Measurements from ENCODE around the gene MYO1C. TPM values are rescaled to one million over a fixed set of nuclear protein-coding genes. Genes with fewer than 3 reads are reported as not detected.
"Not testable (repeated sequence)": the region's sequence is repeated elsewhere in the genome, so short reads cannot be mapped to it uniquely, and the experiment has no call there.

The MYO1C gene
- total RNA-seq, 4 donors from 2014 or later, result 89.1 to 276 (median 116) TPM

DNA sequence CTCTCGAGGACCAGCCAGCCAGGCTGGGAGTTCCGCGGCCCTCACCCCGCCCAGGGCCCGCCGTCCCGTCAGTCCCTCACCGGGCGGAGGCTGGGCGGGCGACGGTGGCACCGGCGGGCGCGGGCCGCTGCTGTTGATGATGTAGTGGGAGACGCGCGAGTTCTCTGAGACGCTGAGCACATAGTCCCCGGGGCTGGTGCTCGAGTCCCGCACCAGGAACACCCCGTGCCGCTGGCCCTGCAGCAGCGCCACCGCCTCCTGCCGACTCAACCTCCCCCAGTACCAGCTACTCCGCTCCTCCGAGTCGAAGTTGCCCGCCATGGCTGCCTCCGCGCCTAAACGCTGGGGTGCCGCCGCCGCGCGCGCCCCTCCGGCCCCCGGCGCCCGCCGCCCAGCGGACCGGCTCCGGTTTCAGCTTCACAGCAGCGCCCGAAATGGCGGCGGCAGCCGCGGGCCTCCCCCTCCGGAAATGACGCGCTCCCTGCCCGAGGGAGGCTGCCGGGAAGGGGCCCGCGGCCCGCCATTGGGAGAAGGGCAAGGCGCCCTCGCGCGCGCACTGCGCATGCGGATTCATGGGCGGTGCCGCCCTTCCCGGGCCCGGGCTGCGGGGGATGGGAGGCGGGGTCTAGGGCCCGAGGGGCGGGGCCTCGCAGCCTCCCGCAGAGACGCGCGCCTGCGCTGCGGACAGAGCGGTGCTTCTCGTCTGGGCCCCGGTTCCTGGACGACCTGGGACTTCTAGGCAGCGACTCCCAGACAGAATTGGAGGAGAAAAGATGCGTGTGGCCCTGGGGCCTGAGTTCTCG, 36.5 kb downstream of the MYO1C start, which contains the start of gene CRK:
TSS of gene CRK (minus strand) at position 436 of the 803 bp plus-strand sequence. CDS start at position 321, 115 bp downstream.
- peak within 1 kb of the TSS; percentile 94 to 95 for H3K27ac ChIP-seq
- no peaks in the 10 kb centered on the region for H3K36me3 ChIP-seq
- peak within 1 kb of the TSS; percentile 81 to 96 for H3K4me3 ChIP-seq
- TF ChIP-seq POLR2A (IDR thresholded peaks at IDR 0.05), result peak; percentile 89 to 98
- TF ChIP-seq, protein P1, sequence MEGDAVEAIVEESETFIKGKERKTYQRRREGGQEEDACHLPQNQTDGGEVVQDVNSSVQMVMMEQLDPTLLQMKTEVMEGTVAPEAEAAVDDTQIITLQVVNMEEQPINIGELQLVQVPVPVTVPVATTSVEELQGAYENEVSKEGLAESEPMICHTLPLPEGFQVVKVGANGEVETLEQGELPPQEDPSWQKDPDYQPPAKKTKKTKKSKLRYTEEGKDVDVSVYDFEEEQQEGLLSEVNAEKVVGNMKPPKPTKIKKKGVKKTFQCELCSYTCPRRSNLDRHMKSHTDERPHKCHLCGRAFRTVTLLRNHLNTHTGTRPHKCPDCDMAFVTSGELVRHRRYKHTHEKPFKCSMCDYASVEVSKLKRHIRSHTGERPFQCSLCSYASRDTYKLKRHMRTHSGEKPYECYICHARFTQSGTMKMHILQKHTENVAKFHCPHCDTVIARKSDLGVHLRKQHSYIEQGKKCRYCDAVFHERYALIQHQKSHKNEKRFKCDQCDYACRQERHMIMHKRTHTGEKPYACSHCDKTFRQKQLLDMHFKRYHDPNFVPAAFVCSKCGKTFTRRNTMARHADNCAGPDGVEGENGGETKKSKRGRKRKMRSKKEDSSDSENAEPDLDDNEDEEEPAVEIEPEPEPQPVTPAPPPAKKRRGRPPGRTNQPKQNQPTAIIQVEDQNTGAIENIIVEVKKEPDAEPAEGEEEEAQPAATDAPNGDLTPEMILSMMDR (IDR thresholded peaks at IDR 0.05), result peak in 3 of 4 experiments; percentile 18 to 35 (median 28)
- no peaks in the 10 kb centered on the region for H3K9me3 ChIP-seq
- peaks cover 5 to 9% of the 10 kb centered on the region in 2 donors for H3K4me1 ChIP-seq
- peak; percentile 94 to 97 for DNase-seq
- intact Hi-C loops (cut with DNase I; ENCODE audit: low total_unique reads), result no loop called here
- H3K27me3 ChIP-seq, result no peaks in the 10 kb centered on the region

DNA sequence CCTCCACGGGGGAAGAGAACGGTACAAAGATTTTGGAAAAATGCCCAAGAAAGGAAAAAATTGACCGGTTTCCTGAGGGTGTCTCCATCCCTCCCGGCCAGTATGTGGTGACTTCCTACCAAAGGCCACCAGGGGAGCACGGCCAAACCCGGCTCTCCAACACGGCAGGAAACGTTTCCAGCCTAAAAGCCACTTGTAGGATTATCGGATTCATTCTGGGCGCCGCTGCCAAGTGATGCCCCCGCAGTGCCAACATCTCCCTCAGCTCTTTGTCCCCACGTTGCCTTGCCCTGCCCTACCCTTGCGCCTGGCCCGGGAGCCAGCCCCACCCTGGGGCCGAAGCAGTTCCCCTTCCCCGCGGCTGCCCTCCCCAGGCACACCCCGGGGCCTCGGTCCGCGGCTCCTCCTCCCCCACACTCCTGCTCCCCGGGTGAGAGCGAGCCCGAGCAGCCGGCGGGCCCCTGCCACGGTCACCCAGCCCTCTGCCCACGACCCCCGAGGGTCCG, 37.1 kb downstream of the MYO1C start:
- Histone ChIP-seq H3K27me3 (no peaks in the 10 kb centered on the region), H3K36me3 (no peaks in the 10 kb centered on the region), H3K27ac (peak overlapping the region; percentile 94 to 95), H3K4me1 (peaks cover 5 to 9% of the 10 kb centered on the region in 2 donors), H3K4me3 (peak overlapping the region; percentile 81 to 96), H3K9me3 (no peaks in the 10 kb centered on the region)
- intact Hi-C loops (cut with DNase I; ENCODE audit: low total_unique reads), result no loop called here
- TF ChIP-seq POLR2A (IDR thresholded peaks at IDR 0.05), result no peak
- TF ChIP-seq, protein P1 (IDR thresholded peaks at IDR 0.05), result peak; percentile 33 to 56 (median 46)
- peak; percentile 57 to 66 for DNase-seq

DNA sequence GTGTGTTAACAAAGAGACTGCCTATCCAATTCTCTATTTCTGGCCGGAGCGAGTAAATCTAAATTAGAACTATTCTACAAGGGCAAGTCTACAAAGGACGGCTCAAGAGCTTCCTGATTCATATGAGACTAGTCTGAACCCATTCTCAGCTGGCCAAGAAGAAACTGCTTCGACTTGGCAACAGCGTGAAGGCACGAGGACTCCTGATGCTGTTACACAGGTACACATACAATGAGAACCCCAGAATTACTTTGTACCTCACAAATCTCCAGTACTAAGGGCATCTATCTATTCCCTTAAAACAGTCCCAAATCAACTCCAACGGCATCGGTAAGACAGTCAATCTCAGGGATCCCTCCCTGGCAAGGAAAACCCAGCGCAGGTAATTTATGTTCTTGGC, 37.9 kb downstream of the MYO1C start:
- intact Hi-C loops (cut with DNase I; ENCODE audit: low total_unique reads), result no loop called here
- peak overlapping the region; percentile 81 to 96 for H3K4me3 ChIP-seq
- DNase-seq, result no peak
- H3K9me3 ChIP-seq, result no peaks in the 10 kb centered on the region
- no peaks in the 10 kb centered on the region for H3K36me3 ChIP-seq
- peak overlapping the region; percentile 94 to 95 for H3K27ac ChIP-seq
- H3K27me3 ChIP-seq, result no peaks in the 10 kb centered on the region
- no peak for TF ChIP-seq POLR2A (IDR thresholded peaks at IDR 0.05)
- TF ChIP-seq, protein P1 (IDR thresholded peaks at IDR 0.05), result no peak
- peaks cover 5 to 9% of the 10 kb centered on the region in 2 donors for H3K4me1 ChIP-seq

DNA sequence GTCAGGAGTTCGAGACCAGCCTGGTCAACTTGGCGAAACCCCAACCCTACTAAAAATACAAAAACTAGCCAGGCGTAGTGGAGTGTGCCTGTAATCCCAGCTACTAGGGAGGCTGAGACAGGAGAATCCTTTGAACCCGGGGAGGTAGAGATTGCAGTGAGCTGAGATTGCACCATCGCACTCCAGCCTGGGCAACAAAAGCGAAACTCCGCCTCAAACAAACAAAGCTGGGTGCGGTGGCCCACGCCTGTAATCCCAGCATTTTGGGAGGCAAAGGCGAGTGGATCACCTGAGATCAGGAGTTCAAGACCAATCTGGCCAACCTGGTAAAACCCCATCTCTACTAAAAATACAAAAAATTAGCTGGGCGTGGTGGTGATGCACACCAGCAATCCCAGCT, 38.8 kb downstream of the MYO1C start:
- intact Hi-C loops (cut with DNase I; ENCODE audit: low total_unique reads); H3K4me1 ChIP-seq; H3K27me3 ChIP-seq; DNase-seq; H3K4me3 ChIP-seq; H3K27ac ChIP-seq; H3K9me3 ChIP-seq; H3K36me3 ChIP-seq: not testable (repeated sequence)

DNA sequence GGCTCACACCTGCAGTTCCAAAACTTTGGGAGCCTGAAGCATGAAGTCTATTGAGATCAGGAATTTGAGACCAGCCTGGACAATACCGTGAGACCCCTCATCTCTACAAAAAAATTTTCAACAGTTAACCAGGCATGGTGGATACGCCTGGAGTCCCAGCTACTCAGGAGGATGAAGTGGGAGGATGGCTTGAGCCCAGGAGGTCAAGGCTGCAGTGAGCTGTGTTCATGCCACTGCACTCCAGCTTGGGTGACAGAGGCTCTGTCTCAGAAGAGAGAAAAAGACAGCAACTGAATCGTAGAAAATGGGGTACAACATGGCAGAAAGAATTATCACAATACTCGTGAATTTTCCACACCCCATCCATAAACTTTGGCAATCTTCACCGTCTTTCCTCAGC, 39.6 kb downstream of the MYO1C start:
- no peaks in the 10 kb centered on the region for H3K36me3 ChIP-seq
- intact Hi-C loops (cut with DNase I; ENCODE audit: low total_unique reads), result no loop called here
- H3K27ac ChIP-seq, result no peak overlapping the region
- TF ChIP-seq, protein P1 (IDR thresholded peaks at IDR 0.05), result no peak
- no peak for TF ChIP-seq POLR2A (IDR thresholded peaks at IDR 0.05)
- no peak for DNase-seq
- H3K27me3 ChIP-seq, result no peaks in the 10 kb centered on the region
- H3K4me3 ChIP-seq, result no peak overlapping the region
- H3K4me1 ChIP-seq, result peaks cover 5 to 11% of the 10 kb centered on the region in 2 donors
- H3K9me3 ChIP-seq, result no peaks in the 10 kb centered on the region

DNA sequence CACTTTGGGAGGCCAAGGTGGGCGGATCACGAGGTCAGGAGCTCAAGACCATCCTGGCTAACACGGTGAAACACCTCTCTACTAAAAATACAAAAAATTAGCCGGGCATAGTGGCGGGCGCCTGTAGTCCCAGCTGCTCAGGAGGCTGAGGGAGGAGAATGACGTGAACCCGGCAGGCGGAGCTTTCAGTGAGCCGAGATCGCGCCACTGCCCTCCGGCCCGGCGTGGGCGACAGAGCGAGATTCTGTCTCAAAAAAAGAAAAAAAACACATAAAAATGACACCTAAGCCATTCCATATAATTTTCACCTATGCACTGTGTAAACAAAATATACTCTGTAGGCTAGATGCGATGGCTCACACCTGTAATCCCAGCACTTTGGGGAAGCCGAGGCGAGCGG, 42.2 kb downstream of the MYO1C start:
- H3K9me3 ChIP-seq; H3K27ac ChIP-seq; intact Hi-C loops (cut with DNase I; ENCODE audit: low total_unique reads); H3K36me3 ChIP-seq; H3K4me3 ChIP-seq; DNase-seq; H3K27me3 ChIP-seq: not testable (repeated sequence)
- H3K4me1 ChIP-seq, result peaks cover 5 to 13% of the 10 kb centered on the region in 2 donors
